Transverse colon (tissue), 4 donors: ENCODE data around the gene SPTBN5. TPM values are rescaled to one million over a fixed set of nuclear protein-coding genes. Genes with fewer than 3 reads are reported as not detected.

Experiments
- DNase-seq: peaks from one replicate; pipeline ENCODE4 v3.0.0-alpha.2; 2019
- H3K27ac ChIP-seq, 4 donors: fragments of 200-600 bp; sonication (generic); 2 replicates each; pipeline ENCODE4 v1.5.1; 2016 to 2018; ENCODE audit warnings: inconsistent platforms in 4 of 4
- H3K27me3 ChIP-seq: fragments of 200-600 bp; sonication (generic); 2 replicates; pipeline ENCODE4 v1.5.1; 2017; ENCODE audit warnings: inconsistent platforms
- H3K36me3 ChIP-seq, 4 donors: fragments of 200-600 bp; sonication (generic); 2 replicates each; pipeline ENCODE4 v1.5.1; 2017 to 2019; ENCODE audit warnings: inconsistent platforms in 4 of 4
- H3K4me1 ChIP-seq, 4 donors: fragments of 200-600 bp; sonication (generic); 2 replicates each; pipeline ENCODE4 v1.5.1; 2017 to 2020; ENCODE audit warnings: inconsistent platforms in 4 of 4
- H3K4me3 ChIP-seq, 4 donors: fragments of 200-600 bp; sonication (generic); 1 replicate in 1 of 4; 2 replicates in 3 of 4; pipeline versions ENCODE4 v1.5.1 to v1.6.1; 2017 to 2019; ENCODE audit warnings: inconsistent platforms in 4 of 4
- H3K9me3 ChIP-seq, 2 donors: fragments of 200-600 bp; sonication (generic); 2 replicates each; pipeline ENCODE4 v1.5.1; 2017 to 2019; ENCODE audit warnings: inconsistent platforms in 2 of 2
- EP300 ChIP-seq: sonication (generic); formaldehyde crosslinking; IDR thresholded peaks from one replicate; pipeline ENCODE4 v1.6.1; 2017; ENCODE audit warnings: antibody characterized with exemption, low read depth
- POLR2A ChIP-seq: fragments of 450-650 bp; IDR thresholded peaks from one replicate; pipeline ENCODE4 v1.6.1; 2016; ENCODE audit warnings: antibody characterized with exemption, mild to moderate bottlenecking, moderate library complexity
- POLR2AphosphoS5 ChIP-seq, 3 donors: sonication (generic); formaldehyde crosslinking; IDR thresholded peaks; one replicate each; pipeline ENCODE4 v1.6.1; 2016; ENCODE audit warnings: antibody characterized with exemption in 3 of 3
- WGBS, 2 donors: methylation state at CpG; one replicate each; pipeline ENCODE4 v1.1.5; 2018; ENCODE audit warnings: low coverage in 1 of 2; 5-methylcytosine and 5-hydroxymethylcytosine counted together
- in situ Hi-C, 4 donors: fragments of 200-750 bp; cut with MboI; loops; one replicate each; pipeline versions ENCODE4 v1.15.0 to v1.15.1; 2017; ENCODE audit warnings: low sequenced_read_pairs in 3 of 4, low pct_ligation_motif_present in 1 of 4, low pct_unique_long_range_greater_than_20kb in 1 of 4
- intact Hi-C: fragments of 100-400 bp; cut with DNase I; formaldehyde crosslinking; loops from one replicate; pipeline ENCODE4 v1.15.1; 2023; ENCODE audit warnings: low total_unique reads
- total RNA-seq, 4 donors: library from RNA; depleted of rRNA; stranded (reverse); fragments of >200 nt; gene quantifications; one replicate each; pipeline ENCODE4 v1.1.0, GENCODE V29; 2016
- TF ChIP-seq, protein P1 (sequence below), 5 experiments: fragments of 200-600 bp in 3 of 5; fragments of 450-650 bp in 2 of 5; sonication (generic) in 3 of 5; IDR thresholded peaks; 1 replicate in 2 of 5; 2 replicates in 3 of 5; pipeline ENCODE4 v1.5.1; 2016 to 2017; ENCODE audit warnings: antibody characterized with exemption in 5 of 5, inconsistent platforms in 3 of 5, mild to moderate bottlenecking in 2 of 5, moderate library complexity in 1 of 5

SPTBN5 gene
- total RNA-seq, 4 donors from 2014 or later: 0.16 to 8.0 (median 1.1) TPM

DNA sequence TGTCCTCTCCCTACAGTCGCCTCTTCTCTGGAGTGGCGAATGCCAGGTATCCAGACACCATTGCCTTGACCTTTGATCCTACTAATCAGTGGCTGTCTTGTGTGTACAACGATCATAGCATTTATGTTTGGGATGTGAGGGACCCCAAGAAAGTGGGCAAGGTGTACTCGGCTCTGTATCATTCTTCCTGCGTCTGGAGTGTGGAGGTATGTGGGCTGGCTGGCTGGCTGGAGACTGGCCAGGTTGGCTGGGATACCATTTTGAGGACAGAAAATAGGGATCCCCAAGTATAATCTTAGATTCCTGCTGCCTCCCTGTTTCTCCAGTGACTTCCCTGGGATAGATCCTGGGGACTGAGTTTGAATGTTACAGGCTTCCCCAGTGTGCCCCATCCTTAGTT, 79.3 kb downstream of the SPTBN5 start:
- 77 to 85% methylated on average over 5 of the region's 5 CpGs for WGBS, 2 donors
- Histone ChIP-seq H3K27ac (no peak overlapping the region), H3K27me3 (no peaks in the 10 kb centered on the region), H3K36me3 (peaks cover 0 to 23% (median 11%) of the 10 kb centered on the region in 4 donors), H3K4me1 (peaks cover 0 to 4% (median 1%) of the 10 kb centered on the region in 4 donors), H3K4me3 (no peak overlapping the region), H3K9me3 (no peaks in the 10 kb centered on the region)
- in situ Hi-C loops: loop anchor here in 2 of 4 donors (25.0 kb wide), 1 partner anchor 202 kb away; no protein-coding TSS in a partner anchor
- TF ChIP-seq, protein P1, sequence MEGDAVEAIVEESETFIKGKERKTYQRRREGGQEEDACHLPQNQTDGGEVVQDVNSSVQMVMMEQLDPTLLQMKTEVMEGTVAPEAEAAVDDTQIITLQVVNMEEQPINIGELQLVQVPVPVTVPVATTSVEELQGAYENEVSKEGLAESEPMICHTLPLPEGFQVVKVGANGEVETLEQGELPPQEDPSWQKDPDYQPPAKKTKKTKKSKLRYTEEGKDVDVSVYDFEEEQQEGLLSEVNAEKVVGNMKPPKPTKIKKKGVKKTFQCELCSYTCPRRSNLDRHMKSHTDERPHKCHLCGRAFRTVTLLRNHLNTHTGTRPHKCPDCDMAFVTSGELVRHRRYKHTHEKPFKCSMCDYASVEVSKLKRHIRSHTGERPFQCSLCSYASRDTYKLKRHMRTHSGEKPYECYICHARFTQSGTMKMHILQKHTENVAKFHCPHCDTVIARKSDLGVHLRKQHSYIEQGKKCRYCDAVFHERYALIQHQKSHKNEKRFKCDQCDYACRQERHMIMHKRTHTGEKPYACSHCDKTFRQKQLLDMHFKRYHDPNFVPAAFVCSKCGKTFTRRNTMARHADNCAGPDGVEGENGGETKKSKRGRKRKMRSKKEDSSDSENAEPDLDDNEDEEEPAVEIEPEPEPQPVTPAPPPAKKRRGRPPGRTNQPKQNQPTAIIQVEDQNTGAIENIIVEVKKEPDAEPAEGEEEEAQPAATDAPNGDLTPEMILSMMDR (IDR thresholded peaks at IDR 0.05): no peak
- TF ChIP-seq POLR2A (no peak), POLR2AphosphoS5 (IDR thresholded peaks at IDR 0.05) (no peak), EP300 (no peak)
- no peak for DNase-seq
- intact Hi-C loops: loop anchor here (5.0 kb wide), 1 partner anchor 207 kb away; no protein-coding TSS in a partner anchor

DNA sequence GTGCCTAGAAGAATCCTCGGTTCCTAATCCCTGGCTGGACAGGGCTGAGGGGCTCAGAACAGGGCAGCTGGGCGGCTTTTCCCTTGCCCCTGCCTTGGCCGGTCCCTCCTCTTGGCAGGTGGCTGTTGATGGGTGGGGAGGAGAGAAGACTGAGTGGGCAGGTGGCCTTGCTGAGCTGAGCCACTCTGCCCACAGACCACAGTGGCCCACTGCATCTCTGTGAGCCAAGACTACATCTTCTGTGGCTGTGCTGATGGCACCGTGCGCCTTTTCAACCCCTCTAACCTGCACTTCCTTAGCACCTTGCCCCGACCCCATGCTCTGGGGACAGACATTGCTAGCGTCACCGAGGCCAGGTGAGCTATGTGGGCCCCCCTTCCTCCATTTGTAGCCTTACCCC, 80.4 kb downstream of the SPTBN5 start:
- Histone ChIP-seq H3K4me1 (peaks cover 0 to 4% (median 1%) of the 10 kb centered on the region in 4 donors), H3K36me3 (peaks cover 0 to 23% (median 7%) of the 10 kb centered on the region in 4 donors), H3K4me3 (no peak overlapping the region), H3K27ac (no peak overlapping the region), H3K27me3 (no peaks in the 10 kb centered on the region), H3K9me3 (no peaks in the 10 kb centered on the region)
- DNase-seq: no peak
- intact Hi-C loops (loop anchor here (5.0 kb wide), 1 partner anchor 206 kb away; no protein-coding TSS in a partner anchor), in situ Hi-C loops (loop anchor here in 2 of 4 donors (25.0 kb wide), 1 partner anchor 201 kb away; no protein-coding TSS in a partner anchor)
- WGBS, 2 donors: 94 to 100% methylated on average over 1 to 8 of the region's 8 CpGs
- TF ChIP-seq, protein P1 (IDR thresholded peaks at IDR 0.05): no peak
- TF ChIP-seq POLR2A (no peak), EP300 (no peak), POLR2AphosphoS5 (IDR thresholded peaks at IDR 0.05) (no peak)

DNA sequence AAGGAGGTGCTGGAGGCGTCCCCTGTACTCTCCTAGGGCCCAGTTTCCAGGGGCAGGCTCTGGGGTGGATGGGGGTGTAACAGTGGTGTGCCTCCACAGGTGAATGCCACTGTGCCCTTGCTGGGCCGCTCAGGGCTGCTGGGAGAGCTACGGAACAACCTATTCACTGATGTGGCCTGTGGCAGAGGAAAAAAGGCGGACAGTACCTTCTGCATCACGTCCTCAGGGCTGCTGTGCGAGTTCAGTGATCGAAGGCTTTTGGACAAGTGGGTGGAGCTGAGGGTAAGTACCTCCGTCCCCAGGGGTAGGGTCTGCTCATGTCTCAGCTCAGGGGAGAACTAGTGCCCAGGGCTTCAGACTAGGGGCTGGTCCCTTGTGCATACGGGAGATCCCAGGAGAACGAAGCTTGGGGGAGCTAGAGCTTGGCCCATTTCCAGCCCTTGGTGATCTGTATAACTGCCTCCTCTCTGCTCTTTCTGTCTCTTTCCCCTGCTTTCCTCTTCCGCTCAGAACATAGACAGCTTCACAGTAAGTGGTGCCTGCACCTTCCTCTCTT, 81.0 kb downstream of the SPTBN5 start:
- H3K27me3 ChIP-seq: no peaks in the 10 kb centered on the region
- peaks cover 0 to 20% (median 5%) of the 10 kb centered on the region in 4 donors for H3K36me3 ChIP-seq
- H3K27ac ChIP-seq: no peak overlapping the region
- in situ Hi-C loops: loop anchor here in 2 of 4 donors (25.0 kb wide), 1 partner anchor 201 kb away; no protein-coding TSS in a partner anchor
- H3K4me3 ChIP-seq: no peak overlapping the region
- H3K9me3 ChIP-seq: no peaks in the 10 kb centered on the region
- WGBS, 2 donors: 93 to 96% methylated on average over 6 to 11 of the region's 11 CpGs
- TF ChIP-seq POLR2A: no peak
- TF ChIP-seq POLR2AphosphoS5 (IDR thresholded peaks at IDR 0.05): no peak
- TF ChIP-seq, protein P1 (IDR thresholded peaks at IDR 0.05): no peak
- no peak for TF ChIP-seq EP300
- intact Hi-C loops: loop anchor here (5.0 kb wide), 1 partner anchor 206 kb away; no protein-coding TSS in a partner anchor
- no peak for DNase-seq
- peaks cover 0 to 4% (median 1%) of the 10 kb centered on the region in 4 donors for H3K4me1 ChIP-seq

DNA sequence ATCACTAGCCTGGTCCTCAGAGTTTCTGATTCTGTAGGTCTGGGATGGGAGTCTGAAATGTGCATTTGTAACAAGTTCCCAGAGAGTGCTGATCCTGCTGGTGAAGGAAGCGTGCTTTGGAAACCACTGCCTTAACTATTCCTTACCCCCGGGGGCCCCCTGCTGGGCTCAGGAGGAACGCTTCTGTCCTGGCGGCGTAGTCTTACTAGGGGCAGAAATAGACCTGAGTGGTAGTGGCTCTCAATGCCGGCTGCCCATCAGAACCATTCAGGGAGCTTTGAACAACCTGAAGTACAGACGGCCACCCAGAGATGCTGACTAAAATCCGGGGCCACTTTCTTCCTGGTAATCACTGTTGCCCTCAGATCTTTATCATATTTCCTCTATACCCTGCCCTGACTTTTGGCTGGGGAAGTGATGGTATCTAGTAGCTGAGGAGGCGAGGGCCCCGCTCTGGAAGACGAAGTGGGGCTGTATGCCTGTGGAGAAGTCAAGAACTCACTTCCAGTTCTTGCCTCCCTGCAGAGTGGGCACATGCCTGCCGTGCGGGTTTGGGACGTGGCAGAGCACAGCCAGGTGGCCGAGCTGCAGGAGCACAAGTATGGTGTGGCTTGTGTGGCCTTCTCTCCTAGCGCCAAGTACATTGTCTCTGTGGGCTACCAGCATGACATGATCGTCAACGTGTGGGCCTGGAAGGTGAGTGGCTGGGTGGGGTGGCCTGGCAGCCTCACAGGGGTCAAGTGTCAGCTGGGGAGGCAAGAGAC, 82.2 kb downstream of the SPTBN5 start:
- intact Hi-C loops: loop anchor here (2.0 to 5.0 kb wide), 2 partner anchors 39 to 204 kb away; no protein-coding TSS in a partner anchor
- H3K4me3 ChIP-seq: no peak overlapping the region
- H3K27ac ChIP-seq: no peak overlapping the region
- WGBS, 2 donors: 51% methylated on average over 18 of the region's 18 CpGs; no CpG with 5 or more reads in 1 of the 2 donors
- H3K36me3 ChIP-seq: peaks cover 0 to 10% (median 0%) of the 10 kb centered on the region in 4 donors
- TF ChIP-seq, protein P1 (IDR thresholded peaks at IDR 0.05): peak; percentile 81 to 90 (median 87)
- TF ChIP-seq POLR2AphosphoS5 (IDR thresholded peaks at IDR 0.05): no peak
- no peak for TF ChIP-seq EP300
- in situ Hi-C loops: loop anchor here in 2 of 4 donors (25.0 kb wide), 1 partner anchor 199 kb away; no protein-coding TSS in a partner anchor
- H3K9me3 ChIP-seq: no peaks in the 10 kb centered on the region
- DNase-seq: peak; percentile 86
- no peaks in the 10 kb centered on the region for H3K27me3 ChIP-seq
- peaks cover 0 to 4% (median 1%) of the 10 kb centered on the region in 4 donors for H3K4me1 ChIP-seq
